ENCODE results near the gene TMEM236.
A peak's percentile ranks its signal among the peaks of the same experiment; 100 is the strongest.

The TMEM236 gene

DNA sequence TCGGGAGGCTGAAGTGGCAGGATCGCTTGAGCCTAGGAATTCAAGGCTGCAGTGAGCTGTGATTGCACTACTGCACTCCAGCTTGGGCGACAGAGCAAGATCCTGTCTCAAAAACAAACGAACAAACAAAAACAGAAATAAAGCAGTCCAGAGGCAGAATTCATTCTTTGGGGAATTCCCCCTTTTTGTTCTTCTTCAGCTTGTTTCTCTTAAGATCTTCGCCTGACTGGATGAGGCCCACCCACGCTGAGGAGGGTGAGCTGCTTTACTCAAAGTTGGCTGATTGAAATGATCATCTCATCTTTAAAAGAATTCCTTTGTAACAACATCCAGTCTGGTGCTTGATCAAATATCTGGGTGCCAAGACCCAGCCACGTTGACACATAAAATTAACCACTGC is 67.8 kb downstream of the TMEM236 start:
- DNase-seq = no peak

DNA sequence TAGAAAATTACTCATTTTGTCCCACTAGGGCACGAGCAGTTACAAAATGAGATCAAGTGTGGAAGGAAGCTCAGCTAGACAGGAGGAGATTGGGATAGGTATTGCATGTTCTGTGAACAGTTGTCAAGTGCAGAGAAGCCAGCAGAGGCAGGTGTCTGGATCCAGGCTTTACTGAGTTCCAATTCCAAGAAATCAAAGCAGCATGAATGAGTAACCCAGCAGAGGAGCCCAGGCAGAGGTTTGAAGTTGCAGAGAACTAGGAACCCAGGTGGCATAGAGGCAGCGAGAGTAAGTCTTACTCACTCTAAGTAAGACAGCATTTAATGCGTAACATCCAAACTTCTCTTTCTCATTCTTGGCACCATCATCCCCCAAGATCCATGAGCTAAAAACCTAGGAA is 68.9 kb downstream of the TMEM236 start:
- no peak for DNase-seq

DNA sequence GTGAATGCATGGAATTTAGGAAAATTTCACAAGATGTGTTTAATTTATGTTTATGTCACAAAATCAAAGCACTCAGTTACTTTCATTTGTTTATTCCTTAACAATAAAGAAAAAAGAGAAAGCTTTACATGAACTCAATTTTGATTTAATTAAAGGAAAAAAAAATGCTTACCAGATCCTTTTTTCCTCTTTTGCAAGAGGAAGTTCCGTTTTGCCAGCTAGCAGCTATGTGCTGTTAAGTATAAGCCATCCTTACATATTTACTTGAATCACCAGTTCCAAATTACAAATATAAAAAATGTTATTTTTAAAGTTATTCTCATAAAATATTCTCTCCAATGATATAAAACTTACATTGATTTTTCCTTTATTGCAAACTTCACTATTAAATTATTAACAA is 69.9 kb downstream of the TMEM236 start:
- no peak for DNase-seq

DNA sequence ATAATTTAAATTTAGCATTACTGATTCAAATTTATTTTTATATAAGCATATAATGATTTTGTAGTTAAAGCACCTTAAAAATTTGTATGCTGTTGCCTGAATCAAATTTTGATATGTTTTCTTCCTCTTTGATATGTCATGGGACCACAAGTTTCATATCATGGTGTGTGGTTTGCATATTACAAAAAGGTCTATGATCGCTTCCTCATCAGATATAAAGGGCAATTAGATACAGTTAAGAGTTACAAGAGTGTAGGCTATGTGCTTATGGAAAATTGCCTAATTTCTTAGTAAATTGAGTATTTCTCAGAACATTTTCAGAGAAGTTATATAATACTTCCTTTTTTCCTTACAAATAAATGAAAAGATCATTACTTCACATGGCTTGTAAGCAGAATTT is 79.3 kb downstream of the TMEM236 start:
- DNase-seq = no peak

DNA sequence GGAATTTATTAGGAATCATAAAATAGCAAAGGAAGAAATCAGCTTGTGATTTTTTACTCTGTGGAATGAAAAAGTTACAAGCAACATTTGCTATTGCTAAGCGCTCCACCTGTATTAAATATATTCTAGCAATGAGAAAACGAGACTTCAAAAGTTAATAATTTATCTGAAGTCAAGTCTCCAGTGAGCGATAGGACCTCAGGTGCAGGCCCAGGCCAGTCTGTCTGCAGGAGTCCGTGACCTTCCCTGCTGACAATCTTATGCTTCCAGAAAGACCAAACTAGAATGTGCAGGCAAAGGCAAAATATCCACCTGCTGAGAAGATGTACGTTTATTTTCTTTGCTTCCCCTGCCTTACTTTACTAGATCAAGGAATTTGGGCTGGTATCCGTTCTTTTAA is 79.9 kb downstream of the TMEM236 start:
- DNase-seq = no peak

DNA sequence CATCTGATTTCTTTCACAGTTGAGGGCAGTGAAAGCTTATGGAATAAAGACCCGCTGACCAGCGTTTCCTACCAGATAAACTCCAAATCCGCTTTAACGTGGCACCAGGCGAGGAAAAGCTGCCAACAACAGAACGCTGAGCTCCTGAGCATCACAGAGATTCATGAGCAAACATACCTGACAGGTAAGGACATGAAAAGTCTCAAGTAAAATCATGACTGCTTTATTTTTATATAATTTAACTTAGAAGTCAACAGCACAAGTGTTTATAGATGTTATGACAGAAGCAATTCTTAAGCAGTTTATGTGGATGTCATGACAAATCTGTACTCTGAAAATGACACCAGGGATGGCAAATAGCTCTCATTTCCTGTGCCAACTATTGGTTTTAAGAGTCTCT is 81.7 kb downstream of the TMEM236 start:
- no peak for DNase-seq

DNA sequence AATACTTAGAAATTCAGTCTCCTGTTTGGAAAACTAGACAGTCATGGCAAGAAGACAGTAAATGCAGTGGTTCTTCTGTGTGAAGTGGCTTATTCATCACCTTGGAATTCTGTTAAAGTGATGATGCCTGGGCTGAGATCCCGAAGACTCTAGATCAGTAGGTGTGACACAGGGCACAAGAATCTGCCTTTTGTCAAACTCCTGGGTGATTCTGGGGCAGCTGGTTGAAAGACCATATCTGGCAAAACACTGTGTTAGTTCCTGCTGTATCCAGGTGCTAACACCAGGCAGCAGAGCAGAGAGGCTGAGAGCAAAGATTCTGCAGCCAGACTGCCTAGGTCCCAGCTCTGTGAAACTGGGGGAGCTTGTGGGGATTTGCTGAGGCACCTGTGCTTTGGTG is 83.7 kb downstream of the TMEM236 start:
- no peak for DNase-seq

DNA sequence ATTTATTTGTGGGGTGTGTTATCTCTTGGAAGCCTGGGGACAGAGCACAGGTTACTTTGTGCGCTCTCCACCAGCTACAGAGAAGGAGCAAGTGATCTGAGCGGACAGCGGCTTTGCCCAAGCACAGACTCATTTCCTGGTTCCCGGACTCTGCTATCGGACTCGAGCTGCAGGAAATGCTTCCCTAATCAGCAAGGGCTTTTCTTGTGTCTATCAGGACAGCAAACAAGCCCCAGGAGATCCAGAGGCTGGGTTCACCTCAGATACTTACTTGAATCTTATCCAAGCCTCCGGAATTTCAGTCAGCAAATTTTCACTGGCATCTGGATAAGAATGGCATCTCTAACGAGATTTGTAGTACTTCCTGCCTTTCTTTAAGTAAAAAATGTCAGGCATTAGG is 84.9 kb downstream of the TMEM236 start:
- DNase-seq = peak in 4 of 51 donors; percentile 4 to 9 (median 6)

DNA sequence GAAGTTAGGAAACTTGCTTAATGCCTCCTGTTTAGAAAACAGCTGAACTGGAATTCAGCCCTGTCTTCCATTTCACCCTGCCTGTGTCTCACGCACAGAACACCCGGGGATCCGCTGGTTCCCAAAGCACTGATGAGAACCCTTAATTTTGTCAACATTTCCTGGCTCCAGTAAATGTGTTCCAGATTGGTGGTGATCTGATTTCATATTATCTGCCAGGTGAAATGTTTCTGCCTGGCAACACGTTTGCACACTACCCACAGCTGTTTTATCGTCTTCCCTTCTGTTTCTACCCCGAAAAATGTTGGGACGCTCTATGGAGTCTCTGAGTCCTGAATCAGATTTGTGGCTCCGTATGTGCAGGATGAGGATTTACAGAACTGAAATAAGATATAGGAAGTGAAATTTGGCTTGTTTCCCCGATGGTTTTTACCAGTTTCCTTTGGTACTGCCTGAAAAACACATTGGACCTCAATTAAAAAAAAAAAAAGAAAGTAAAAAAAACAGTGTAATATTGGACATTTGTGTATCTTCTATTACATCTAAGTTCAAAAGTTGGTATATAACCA is 86.2 kb downstream of the TMEM236 start:
- DNase-seq = no peak

DNA sequence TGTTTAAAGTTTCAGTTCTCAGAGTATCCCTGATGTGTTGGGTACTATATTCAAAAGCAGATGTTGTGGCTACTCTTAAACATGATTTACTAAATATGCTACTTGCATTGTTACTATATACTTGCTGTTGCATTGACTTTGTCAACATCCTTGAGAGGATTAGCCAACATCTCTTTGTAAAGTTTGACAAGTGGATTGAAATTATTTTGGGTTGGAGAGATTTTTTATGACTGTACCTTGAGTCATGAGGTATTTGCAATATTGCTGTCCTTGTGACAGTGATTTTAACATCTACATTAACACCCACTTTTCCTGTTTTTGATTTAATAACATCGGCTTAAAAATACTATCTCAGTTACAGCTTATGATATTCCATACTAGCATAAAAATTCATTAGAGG is 89.0 kb downstream of the TMEM236 start:
- no peak for DNase-seq

DNA sequence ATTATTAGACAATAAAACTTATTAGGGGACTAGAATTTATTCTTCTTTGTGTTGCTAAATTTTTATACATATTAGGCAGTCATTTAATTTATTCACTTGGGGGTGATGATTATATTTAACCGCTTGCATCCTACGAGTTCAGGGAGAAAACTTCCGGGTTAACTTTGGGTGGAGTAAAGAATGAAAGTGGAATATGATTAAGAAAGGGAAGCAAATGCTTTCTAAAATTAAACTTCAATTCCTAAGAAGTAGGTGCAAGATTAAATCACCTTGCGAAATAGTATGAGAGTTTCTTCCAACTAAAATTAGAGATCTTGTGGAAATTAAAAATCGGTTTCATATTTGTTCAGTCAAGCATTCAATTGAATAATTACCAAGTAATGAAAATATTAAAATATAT is 90.6 kb downstream of the TMEM236 start:
- DNase-seq = no peak

DNA sequence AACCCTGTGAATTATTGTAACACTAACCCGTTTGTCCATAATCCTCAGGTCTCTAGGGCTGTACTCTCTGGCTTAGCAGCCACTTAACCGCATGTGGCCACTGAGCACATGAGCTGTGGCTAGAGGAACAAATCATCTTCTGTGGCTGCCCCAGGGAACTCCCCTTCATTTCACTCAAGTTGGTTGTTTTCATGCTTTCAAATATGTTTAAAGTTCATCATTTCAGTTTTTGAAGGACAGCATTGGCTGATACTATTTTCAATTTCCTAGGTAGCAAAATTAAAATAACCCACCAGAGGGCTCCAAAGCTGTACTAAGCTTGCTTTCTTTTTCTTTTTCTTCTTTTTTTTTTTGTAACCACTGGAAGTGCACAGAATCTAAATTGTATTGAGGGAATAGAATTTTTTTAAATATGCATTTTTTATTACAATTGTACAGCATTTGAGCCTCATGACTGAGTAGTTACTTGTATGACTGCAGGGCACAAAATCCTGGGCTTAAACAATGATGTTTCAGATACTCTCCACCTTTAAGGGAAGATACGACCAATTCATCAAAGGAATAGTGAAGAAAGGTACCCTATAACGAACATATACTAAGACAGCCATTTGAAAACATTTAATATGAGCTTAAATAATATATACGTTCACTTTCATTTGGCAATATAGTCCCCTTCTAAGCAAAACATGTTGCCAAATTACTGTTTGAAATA is 95.7 kb downstream of the TMEM236 start:
- DNase-seq = peak in 2 of 51 donors; percentile 23 to 24

DNA sequence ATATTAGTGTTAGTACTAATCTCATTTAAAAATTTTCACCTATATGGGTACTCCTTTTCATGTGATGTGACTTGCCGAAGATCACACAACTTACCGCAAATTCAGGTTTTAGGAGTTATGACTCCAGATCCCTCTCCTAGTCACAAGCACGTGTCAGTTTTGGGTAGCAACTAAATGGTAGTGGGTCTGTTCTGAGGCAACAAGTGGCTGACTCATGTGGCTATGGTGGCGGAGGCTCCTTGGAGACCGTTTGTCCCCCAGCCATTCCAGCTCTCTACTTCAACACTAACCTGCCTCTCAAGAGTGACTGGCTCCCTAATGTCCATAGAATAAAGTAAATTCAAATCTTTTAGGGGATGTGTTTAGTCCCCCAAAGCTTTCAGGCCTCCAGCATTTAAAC is 96.6 kb downstream of the TMEM236 start:
- no peak for DNase-seq

All from hypothalamus (tissue), 51 donors.